Fibroblast of the aortic adventitia (primary cell): ENCODE results near the gene GYS2. TPM values are rescaled to one million over a fixed set of nuclear protein-coding genes. Genes with fewer than 3 reads are reported as not detected.
"Not testable (repeated sequence)": the region's sequence is repeated elsewhere in the genome, so short reads cannot be mapped to it uniquely, and the experiment has no call there.

ENCODE experiments used
- DNase-seq: peaks from one replicate; pipeline ENCODE4 v3.0.0-alpha.2; 2010; ENCODE audit warnings: low read depth
- H3K4me3 ChIP-seq: 2 replicates; pipeline ENCODE4 v1.5.1; 2011; ENCODE audit warnings: low read depth, mild to moderate bottlenecking, control low read depth, low read length, moderate library complexity
- CTCF ChIP-seq: IDR thresholded peaks from 2 replicates; pipeline ENCODE4 v1.5.1; 2011; ENCODE audit warnings: mild to moderate bottlenecking, low read length, control low read depth, inconsistent platforms; ENCODE audit not compliant: insufficient read depth
- total RNA-seq: library from RNA; depleted of rRNA; stranded (reverse); fragments of >200 nt; gene quantifications from 2 replicates; pipeline ENCODE4 v1.2.3, GENCODE V29; 2012; ENCODE audit warnings: low replicate concordance

The GYS2 gene
- total RNA-seq, result not detected in 2 replicates

- DNase-seq, result no peak
- no peak within 1 kb of the TSS for H3K4me3 ChIP-seq
- TF ChIP-seq CTCF, result no peak
These were observed at the start of gene GYS2 for GRCh38 chr12:21604245-21605101. TSS of gene GYS2 (minus strand) at chr12:21604847. CDS start at chr12:21604592, 255 bp downstream.

GRCh38 chr12:21651821-21652220 lies 47.2 kb upstream of the GYS2 start:
- DNase-seq, result no peak
- no peak overlapping the region for H3K4me3 ChIP-seq
- no peak for TF ChIP-seq CTCF

- no peak for DNase-seq
- no peak overlapping the region for H3K4me3 ChIP-seq
- TF ChIP-seq CTCF, result no peak
These were observed 46.4 kb upstream of the GYS2 start for GRCh38 chr12:21650997-21651396.

GRCh38 chr12:21649034-21649433 lies 44.4 kb upstream of the GYS2 start:
- TF ChIP-seq CTCF, result no peak
- no peak overlapping the region for H3K4me3 ChIP-seq
- DNase-seq, result no peak

GRCh38 chr12:21648378-21648777 lies 43.7 kb upstream of the GYS2 start:
- H3K4me3 ChIP-seq, result no peak overlapping the region
- DNase-seq, result no peak
- no peak for TF ChIP-seq CTCF

- no peak overlapping the region for H3K4me3 ChIP-seq
- no peak for TF ChIP-seq CTCF
- DNase-seq, result no peak
These were observed 42.5 kb upstream of the GYS2 start for GRCh38 chr12:21647179-21647578.

- not testable (repeated sequence) for DNase-seq, H3K4me3 ChIP-seq
These were observed 40.4 kb upstream of the GYS2 start for GRCh38 chr12:21645041-21645500.
